Measurements from ENCODE around the gene THSD7A.

GRCh38 chr7:11786186-11786585 lies 45.8 kb downstream of the THSD7A start:
- TF ChIP-seq RFX5 (IDR thresholded peaks at IDR 0.05; ENCODE audit: low read depth, low read length): no peak
- TF ChIP-seq CTCF (conservative IDR thresholded peaks at IDR 0.05; ENCODE audit: low read depth, low read length): no peak
- TF ChIP-seq CEBPB (IDR thresholded peaks at IDR 0.05; ENCODE audit: low read depth, low read length): no peak
- TF ChIP-seq RAD21 (IDR thresholded peaks at IDR 0.05; ENCODE audit: low read length): no peak
- no peak for TF ChIP-seq FOS (IDR thresholded peaks at IDR 0.05; ENCODE audit: low read depth, low read length)

Data from IMR-90 (cell line).